ENCODE measurements around the gene ACSS1. TPM values are rescaled to one million over a fixed set of nuclear protein-coding genes. Genes with fewer than 3 reads are reported as not detected.

The ACSS1 gene
- total RNA-seq, 2 experiments from 2014 or later: 8.5 to 10.7 TPM

- CTCF ChIA-PET: interaction anchor here (0.6 to 8.3 kb wide), 5 partner anchors 24 to 149 kb away, joined by 3 to 96 read pairs (median 3); no protein-coding TSS in a partner anchor
- Mint-ChIP-seq H3K4me3 (peak overlapping the region; percentile 67), H3K36me3 (ENCODE audit: low read depth) (no peaks in the 10 kb centered on the region), H3K27me3 (no peaks in the 10 kb centered on the region), H3K27ac (peak overlapping the region; percentile 56), H3K9me3 (ENCODE audit: low read depth) (no peaks in the 10 kb centered on the region), H3K4me1 (peaks cover 38% of the 10 kb centered on the region)
- POLR2A ChIA-PET: no interaction called here
- intact Hi-C loops (cut with DNase I, micrococcal nuclease): loop anchor here in 1 of 2 experiments (1.0 to 10.0 kb wide), 6 partner anchors 67 to 1694 kb away; partner anchors contain the start of genes APMAP, GINS1, GZF1 and PYGB
- ATAC-seq (no peak), DNase-seq (peak; percentile 44)
Observed at GRCh38 chr20:25058847-25059810, 1.2 kb upstream of the ACSS1 start.

GRCh38 chr20:25057234-25058050 lies 497 bp downstream of the ACSS1 start:
- ATAC-seq: peak; percentile 52
- ChIA-PET POLR2A (interaction anchor here (0.6 to 1.4 kb wide), 3 partner anchors 14 to 138 kb away, joined by 3 to 5 read pairs (median 4); partner anchors contain the start of gene ENTPD6), CTCF (interaction anchor here (0.6 to 1.4 kb wide), 3 partner anchors 8 to 52 kb away, joined by 3 to 6 read pairs (median 3); no protein-coding TSS in a partner anchor)
- Mint-ChIP-seq H3K27ac (peak overlapping the region; percentile 77), H3K9me3 (ENCODE audit: low read depth) (no peaks in the 10 kb centered on the region), H3K4me1 (peaks cover 53% of the 10 kb centered on the region), H3K27me3 (no peaks in the 10 kb centered on the region), H3K36me3 (ENCODE audit: low read depth) (no peaks in the 10 kb centered on the region), H3K4me3 (peak overlapping the region; percentile 74)
- DNase-seq: peak; percentile 86
- intact Hi-C loops (cut with DNase I, micrococcal nuclease): loop anchor here in 1 of 2 experiments (1.0 to 10.0 kb wide), 8 partner anchors 65 to 1693 kb away; partner anchors contain the start of genes ABHD12, APMAP, ENTPD6 and GINS1

- peaks cover 60% of the 10 kb centered on the region for H3K4me1 Mint-ChIP-seq
- ChIA-PET CTCF (interaction anchor here (0.6 to 1.4 kb wide), 3 partner anchors 9 to 120 kb away, joined by 3 read pairs; no protein-coding TSS in a partner anchor), POLR2A (interaction anchor here (0.6 to 1.4 kb wide), 2 partner anchors 13 to 138 kb away, joined by 3 to 4 read pairs; partner anchors contain the start of gene ENTPD6)
- H3K27ac Mint-ChIP-seq: peak overlapping the region; percentile 77
- H3K27me3 Mint-ChIP-seq: no peaks in the 10 kb centered on the region
- DNase-seq (no peak), ATAC-seq (peak; percentile 45)
- intact Hi-C loops (cut with DNase I, micrococcal nuclease): loop anchor here in 1 of 2 experiments (1.0 to 10.0 kb wide), 4 partner anchors 139 to 1692 kb away; partner anchors contain the start of genes ABHD12, ENTPD6 and GZF1
- no peaks in the 10 kb centered on the region for H3K36me3 Mint-ChIP-seq (ENCODE audit: low read depth)
- no peaks in the 10 kb centered on the region for H3K9me3 Mint-ChIP-seq (ENCODE audit: low read depth)
- H3K4me3 Mint-ChIP-seq: peak overlapping the region; percentile 74
Observed at GRCh38 chr20:25056690-25057233, 1.2 kb downstream of the ACSS1 start.

DNA sequence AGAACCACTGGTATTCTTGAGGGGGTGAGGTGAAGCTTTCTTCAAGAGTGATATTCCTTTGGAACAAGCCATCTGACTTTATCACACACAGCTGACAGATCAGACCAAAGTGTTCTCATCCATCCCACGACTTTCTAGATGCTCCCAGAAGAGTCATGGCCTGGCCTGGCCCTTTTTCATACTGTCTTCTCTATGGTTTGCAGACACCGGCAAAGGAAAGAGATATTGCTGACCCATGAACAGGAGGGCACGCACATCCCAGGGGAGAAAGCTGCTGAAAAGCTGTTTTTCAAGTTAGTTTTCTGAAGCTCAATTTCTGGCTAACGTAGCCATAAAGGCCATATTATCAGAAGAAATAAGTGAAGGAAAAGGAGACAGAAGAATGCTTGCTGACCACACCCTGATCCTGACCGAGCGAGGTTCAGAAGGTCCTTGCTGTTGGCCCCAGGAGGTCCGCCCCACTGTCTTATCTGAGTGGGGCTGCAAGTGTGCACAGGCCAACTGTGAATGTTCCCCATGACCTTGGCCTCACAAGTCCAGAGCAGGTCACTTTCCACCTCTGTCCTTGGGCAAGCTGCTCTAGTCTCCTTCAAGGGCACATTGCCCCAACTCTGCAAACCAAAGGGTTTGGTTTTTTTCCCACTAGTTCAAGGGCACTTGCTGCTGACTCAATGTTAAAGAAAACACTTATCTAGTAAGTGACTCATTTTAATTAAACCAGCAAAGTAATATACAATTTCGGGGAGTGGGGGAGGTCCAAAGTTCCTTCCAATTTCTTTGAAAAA lies 2.0 kb downstream of the ACSS1 start:
- no peaks in the 10 kb centered on the region for H3K27me3 Mint-ChIP-seq
- ATAC-seq (no peak), DNase-seq (no peak)
- ChIA-PET CTCF (interaction anchor here (0.6 to 1.7 kb wide), 6 partner anchors 9 to 186 kb away, joined by 3 to 6 read pairs (median 4); no protein-coding TSS in a partner anchor), POLR2A (no interaction called here)
- H3K4me3 Mint-ChIP-seq: peak overlapping the region; percentile 74
- peak overlapping the region; percentile 77 for H3K27ac Mint-ChIP-seq
- intact Hi-C loops (cut with DNase I, micrococcal nuclease): loop anchor here in 1 of 2 experiments (5.0 to 10.0 kb wide), 2 partner anchors 256 to 1691 kb away; partner anchors contain the start of gene GZF1
- no peaks in the 10 kb centered on the region for H3K36me3 Mint-ChIP-seq (ENCODE audit: low read depth)
- no peaks in the 10 kb centered on the region for H3K9me3 Mint-ChIP-seq (ENCODE audit: low read depth)
- H3K4me1 Mint-ChIP-seq: peaks cover 63% of the 10 kb centered on the region

DNA sequence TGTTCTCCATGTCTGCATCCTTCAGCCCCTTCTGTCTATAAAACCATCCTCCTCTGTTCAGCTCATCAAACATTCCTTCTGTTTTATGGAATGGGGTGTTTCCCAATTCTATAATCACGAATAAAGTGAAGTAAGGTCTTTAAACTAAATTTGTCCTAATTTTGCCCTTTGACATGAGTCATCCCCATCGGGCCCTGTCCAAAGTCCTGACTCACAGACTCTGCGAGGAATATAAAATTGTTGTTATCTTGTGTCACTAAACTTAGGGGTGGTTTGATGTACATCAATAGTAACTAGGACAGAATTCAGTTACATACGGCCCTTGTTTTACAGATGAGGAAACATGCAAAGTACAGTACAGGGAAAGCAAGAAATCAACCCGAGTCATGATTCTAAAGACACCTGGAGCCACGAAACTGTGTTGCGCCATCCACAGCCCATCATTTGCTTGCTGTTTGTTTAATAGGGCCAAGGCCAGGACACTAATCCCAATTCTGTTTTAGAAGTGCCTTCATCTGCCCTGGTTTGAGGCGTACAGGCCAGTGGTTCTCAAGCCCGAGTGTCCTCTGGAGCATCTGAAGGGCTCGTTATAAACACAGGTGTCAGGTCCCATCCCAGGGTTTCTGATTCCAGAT lies 2.8 kb downstream of the ACSS1 start:
- DNase-seq: no peak
- CTCF ChIA-PET: interaction anchor here (0.7 to 1.7 kb wide), 4 partner anchors 8 to 187 kb away, joined by 3 to 6 read pairs (median 4); no protein-coding TSS in a partner anchor
- H3K4me1 Mint-ChIP-seq: peaks cover 65% of the 10 kb centered on the region
- intact Hi-C loops (cut with DNase I, micrococcal nuclease): loop anchor here in 1 of 2 experiments (5.0 to 10.0 kb wide), 2 partner anchors 257 to 1690 kb away; partner anchors contain the start of gene GZF1
- no peak overlapping the region for H3K27ac Mint-ChIP-seq
- H3K27me3 Mint-ChIP-seq: no peaks in the 10 kb centered on the region
- H3K4me3 Mint-ChIP-seq: no peak overlapping the region
- ATAC-seq: no peak
- no peaks in the 10 kb centered on the region for H3K36me3 Mint-ChIP-seq (ENCODE audit: low read depth)
- POLR2A ChIA-PET: interaction anchor here (0.7 kb wide), 1 partner anchor 35 kb away, joined by 3 read pairs; no protein-coding TSS in a partner anchor
- H3K9me3 Mint-ChIP-seq (ENCODE audit: low read depth): no peaks in the 10 kb centered on the region

- CTCF ChIA-PET: interaction anchor here (1.7 kb wide), 1 partner anchor 60 kb away, joined by 5 read pairs; no protein-coding TSS in a partner anchor
- intact Hi-C loops (cut with DNase I, micrococcal nuclease): loop anchor here in 1 of 2 experiments (10.0 kb wide), 1 partner anchor 1689 kb away; the partner anchor contains the start of gene GZF1
- H3K4me1 Mint-ChIP-seq: peaks cover 62% of the 10 kb centered on the region
- DNase-seq: no peak
- no peak overlapping the region for H3K4me3 Mint-ChIP-seq
- H3K9me3 Mint-ChIP-seq (ENCODE audit: low read depth): no peaks in the 10 kb centered on the region
- POLR2A ChIA-PET: interaction anchor here (0.7 kb wide), 1 partner anchor 36 kb away, joined by 3 read pairs; no protein-coding TSS in a partner anchor
- no peaks in the 10 kb centered on the region for H3K36me3 Mint-ChIP-seq (ENCODE audit: low read depth)
- ATAC-seq: no peak
- no peak overlapping the region for H3K27ac Mint-ChIP-seq
- H3K27me3 Mint-ChIP-seq: no peaks in the 10 kb centered on the region
Observed at GRCh38 chr20:25054096-25054820, 3.7 kb downstream of the ACSS1 start.

DNA sequence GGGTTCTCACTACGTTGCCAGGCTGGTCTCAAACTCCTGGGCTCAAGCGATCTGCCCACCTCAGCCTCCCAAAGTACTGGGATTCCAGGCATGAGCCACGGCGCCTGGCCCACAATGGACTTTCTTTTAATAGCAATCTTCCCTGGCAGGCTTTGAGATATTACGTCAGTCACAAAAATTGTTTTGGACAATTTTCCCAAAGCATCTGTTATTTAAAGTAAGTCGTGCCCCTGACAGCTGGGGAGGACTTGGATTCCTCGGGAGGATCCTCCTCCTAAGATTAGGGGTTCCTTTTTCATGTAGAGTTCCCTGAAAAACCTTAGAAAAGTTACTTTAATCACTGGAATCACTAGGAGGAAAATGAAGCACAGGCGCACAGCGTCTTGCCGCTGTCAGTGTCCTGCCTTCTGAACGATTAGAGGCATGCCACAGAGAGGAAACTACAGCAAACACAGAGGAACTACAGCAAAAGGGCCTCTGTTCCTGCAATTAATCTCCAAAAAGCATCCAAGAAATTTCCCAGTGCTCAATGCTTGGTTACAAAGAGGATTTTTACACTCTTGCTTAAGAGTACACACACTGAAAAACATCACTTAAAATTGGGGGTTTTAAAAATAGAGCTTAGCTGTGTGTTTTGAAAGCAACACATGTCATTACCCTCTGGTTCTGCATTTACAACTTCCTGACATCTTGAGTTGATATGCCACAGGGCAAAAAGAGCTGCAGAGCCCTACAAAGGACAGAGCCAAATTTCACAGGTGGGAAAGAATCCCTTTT lies 4.5 kb downstream of the ACSS1 start:
- no peak for ATAC-seq
- intact Hi-C loops (cut with DNase I, micrococcal nuclease): loop anchor here in 1 of 2 experiments (10.0 kb wide), 1 partner anchor 1689 kb away; the partner anchor contains the start of gene GZF1
- Mint-ChIP-seq H3K4me1 (peaks cover 55% of the 10 kb centered on the region), H3K9me3 (ENCODE audit: low read depth) (no peaks in the 10 kb centered on the region), H3K27ac (no peak overlapping the region), H3K4me3 (no peak overlapping the region), H3K36me3 (ENCODE audit: low read depth) (no peaks in the 10 kb centered on the region), H3K27me3 (no peaks in the 10 kb centered on the region)
- POLR2A ChIA-PET: no interaction called here
- CTCF ChIA-PET: no interaction called here
- no peak for DNase-seq

GRCh38 chr20:25052255-25053194 lies 5.4 kb downstream of the ACSS1 start:
- ATAC-seq (no peak), DNase-seq (no peak)
- ChIA-PET CTCF (interaction anchor here (0.6 kb wide), 1 partner anchor 30 kb away, joined by 5 read pairs; the partner anchor contains the start of gene VSX1), POLR2A (no interaction called here)
- Mint-ChIP-seq H3K27me3 (no peaks in the 10 kb centered on the region), H3K4me3 (no peak overlapping the region), H3K36me3 (ENCODE audit: low read depth) (no peaks in the 10 kb centered on the region), H3K4me1 (peaks cover 55% of the 10 kb centered on the region), H3K9me3 (ENCODE audit: low read depth) (no peaks in the 10 kb centered on the region), H3K27ac (no peak overlapping the region)
- intact Hi-C loops (cut with DNase I, micrococcal nuclease): loop anchor here in 1 of 2 experiments (10.0 kb wide), 1 partner anchor 1688 kb away; the partner anchor contains the start of gene GZF1
